Activated naive CD4-positive, alpha-beta T cell treated with anti-CD3 and anti-CD28 coated beads, Interleukin-2, amount 50 U/mL, for 16 hours (primary cell): Measurements from ENCODE around the gene HS2ST1.
"Not testable (repeated sequence)": the region's sequence is repeated elsewhere in the genome, so short reads cannot be mapped to it uniquely, and the experiment has no call there.

Experiments used
- DNase-seq: peaks from one replicate; pipeline ENCODE4 v3.0.0-alpha.2; 2020

Gene HS2ST1

DNA sequence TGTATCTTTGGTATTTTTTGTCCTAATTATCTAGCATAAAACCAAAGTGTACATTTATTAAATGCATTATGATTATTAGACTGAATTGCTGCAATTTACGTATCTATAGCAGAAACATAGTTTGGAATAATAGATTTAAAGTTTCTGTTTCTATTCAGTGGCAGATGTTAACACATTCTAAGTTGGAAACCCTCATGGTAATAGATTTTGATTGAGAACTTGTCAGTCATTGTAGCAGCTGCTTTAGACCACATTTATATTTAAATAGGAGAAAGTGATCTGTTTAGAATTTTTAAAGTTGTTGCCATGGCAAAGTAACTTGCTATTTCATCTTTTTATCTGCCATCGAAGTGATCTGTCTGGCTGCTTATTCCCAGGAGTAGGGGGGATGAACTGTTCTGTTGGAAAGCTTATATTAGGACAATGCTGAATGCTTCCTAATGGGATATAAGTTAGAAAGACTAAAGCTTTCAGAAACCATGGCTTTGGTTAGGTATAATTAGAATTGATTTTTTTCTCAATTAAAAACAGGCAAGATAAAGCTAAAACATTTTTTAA, 61.6 kb downstream of the HS2ST1 start:
- DNase-seq = no peak

DNA sequence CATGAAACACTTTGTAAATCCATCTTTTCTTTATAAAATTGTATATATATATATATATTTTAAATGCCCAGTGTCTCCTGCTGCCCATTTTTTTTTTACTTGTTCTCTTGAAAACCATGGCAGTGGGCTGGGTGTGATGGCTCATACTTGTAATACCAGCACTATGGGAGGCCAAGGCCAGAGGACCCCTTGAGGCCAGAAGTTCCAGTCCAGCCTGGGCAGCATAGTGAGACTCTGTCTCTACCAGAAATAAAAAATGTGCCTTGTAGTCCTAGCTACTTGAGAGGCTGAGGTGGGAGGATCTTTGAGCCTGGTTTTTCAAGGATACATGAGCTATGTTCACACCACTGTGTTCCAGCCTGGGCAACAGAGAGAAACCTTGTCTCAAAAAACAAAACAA, 62.2 kb downstream of the HS2ST1 start:
- no peak for DNase-seq

GRCh38 chr1:86981482-86982213, 67.2 kb downstream of the HS2ST1 start:
- DNase-seq = no peak

DNA sequence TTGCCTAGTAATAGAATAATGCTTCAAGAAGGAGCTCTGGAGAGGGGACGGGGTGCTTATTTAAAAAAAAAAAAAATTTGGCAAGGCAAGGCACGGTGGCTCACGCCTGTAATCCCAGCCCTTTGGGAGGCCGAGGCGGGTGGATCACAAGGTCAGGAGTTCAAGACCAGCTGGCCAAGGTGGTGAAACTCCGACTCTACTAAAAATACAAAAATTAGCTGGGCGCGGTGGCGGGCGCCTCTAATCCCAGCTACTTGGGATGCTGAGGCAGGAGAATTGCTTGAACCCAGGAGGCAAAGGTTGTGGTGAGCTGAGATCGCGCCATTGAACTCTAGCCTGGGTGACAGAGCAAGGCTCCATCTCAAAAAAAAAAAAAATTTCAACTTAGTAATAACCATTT, 69.2 kb downstream of the HS2ST1 start:
- DNase-seq = not testable (repeated sequence)

DNA sequence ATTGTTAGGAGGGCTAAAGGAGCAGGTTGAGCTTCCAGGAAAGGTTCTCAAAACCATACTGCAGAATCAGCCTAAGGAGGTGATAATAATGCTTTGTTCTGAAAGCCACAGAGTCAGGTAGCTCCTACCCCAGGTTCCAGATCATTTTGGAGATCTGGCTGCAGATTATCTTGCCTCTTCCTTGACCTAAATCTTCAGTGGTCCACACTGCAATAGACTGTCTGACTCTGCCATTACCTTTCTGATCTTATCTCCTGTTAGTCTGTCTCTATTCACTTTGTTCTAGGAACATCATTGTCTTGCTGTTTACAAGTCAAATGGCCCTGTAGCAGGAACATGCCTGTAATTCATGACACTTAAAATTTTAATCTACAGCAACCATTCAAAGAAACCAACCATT, 73.0 kb downstream of the HS2ST1 start:
- no peak for DNase-seq

GRCh38 chr1:86988835-86989234, 74.4 kb downstream of the HS2ST1 start:
- no peak for DNase-seq

DNA sequence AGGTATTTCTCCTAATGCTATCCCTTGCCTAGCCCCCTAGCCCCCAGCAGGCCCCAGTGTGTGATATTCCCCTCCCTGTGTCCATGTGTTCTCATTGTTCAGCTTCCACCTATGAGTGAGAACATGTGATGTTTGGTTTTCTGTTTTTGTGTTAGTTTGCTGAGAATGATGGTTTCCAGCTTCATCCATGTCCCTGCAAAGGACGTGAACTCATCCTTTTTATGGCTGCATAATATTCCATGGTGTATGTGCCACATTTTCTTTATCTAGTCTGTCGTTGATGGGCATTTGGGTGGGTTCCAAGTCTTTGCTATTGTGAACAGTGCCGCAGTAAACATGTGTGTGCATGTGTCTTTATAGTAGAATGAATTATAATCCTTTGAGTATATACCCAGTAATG, 75.3 kb downstream of the HS2ST1 start:
- DNase-seq = not testable (repeated sequence)

DNA sequence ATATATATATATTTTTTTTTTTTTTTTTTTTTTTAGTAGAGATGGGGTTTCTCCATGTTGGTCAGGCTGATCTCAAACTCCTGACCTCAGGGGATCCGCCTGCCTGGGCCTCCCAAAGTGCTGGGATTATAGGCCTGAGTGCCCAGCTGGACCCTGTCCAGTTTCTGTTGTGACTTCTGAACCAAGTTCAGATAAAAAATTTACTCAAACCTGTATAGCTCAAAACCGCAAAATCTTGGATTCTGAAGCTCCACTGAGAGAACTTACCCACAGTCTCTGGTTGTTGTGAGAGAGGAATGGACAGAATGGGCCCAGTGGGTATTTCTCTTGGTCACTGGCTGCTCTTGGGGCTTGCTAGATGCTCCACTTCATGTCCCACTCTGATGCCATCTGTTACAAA, 76.4 kb downstream of the HS2ST1 start:
- DNase-seq = no peak

GRCh38 chr1:86991549-86992186, 77.2 kb downstream of the HS2ST1 start:
- no peak for DNase-seq

GRCh38 chr1:86992861-86993260, 78.4 kb downstream of the HS2ST1 start:
- DNase-seq = no peak

GRCh38 chr1:86993269-86993985, 79.0 kb downstream of the HS2ST1 start:
- no peak for DNase-seq

- no peak for DNase-seq
These were observed 79.6 kb downstream of the HS2ST1 start for GRCh38 chr1:86994061-86994460.

GRCh38 chr1:86997538-86997937, 83.1 kb downstream of the HS2ST1 start:
- DNase-seq = no peak

GRCh38 chr1:86998280-86998679, 83.8 kb downstream of the HS2ST1 start:
- no peak for DNase-seq

DNA sequence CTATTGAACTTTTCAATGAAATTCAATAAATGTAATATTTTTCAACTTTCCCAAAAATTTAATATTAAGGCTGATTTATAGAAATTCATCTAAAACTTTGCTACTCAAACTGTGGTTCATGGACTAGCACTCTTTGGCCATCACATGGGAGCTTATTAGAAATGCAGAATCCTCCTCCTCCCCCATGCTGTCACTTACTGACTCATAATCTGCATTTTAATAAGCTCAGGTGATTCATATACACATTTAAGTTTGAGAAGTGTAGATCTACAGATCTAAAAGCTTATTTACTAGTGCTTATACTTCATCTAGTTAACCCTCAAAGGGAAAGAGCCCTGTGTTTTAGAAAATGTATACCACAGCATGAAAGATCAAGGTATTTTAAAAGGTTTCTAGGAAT, 84.3 kb downstream of the HS2ST1 start:
- no peak for DNase-seq

GRCh38 chr1:87000460-87000859, 86.0 kb downstream of the HS2ST1 start:
- DNase-seq = no peak

GRCh38 chr1:87004857-87005256, 90.4 kb downstream of the HS2ST1 start:
- no peak for DNase-seq

DNA sequence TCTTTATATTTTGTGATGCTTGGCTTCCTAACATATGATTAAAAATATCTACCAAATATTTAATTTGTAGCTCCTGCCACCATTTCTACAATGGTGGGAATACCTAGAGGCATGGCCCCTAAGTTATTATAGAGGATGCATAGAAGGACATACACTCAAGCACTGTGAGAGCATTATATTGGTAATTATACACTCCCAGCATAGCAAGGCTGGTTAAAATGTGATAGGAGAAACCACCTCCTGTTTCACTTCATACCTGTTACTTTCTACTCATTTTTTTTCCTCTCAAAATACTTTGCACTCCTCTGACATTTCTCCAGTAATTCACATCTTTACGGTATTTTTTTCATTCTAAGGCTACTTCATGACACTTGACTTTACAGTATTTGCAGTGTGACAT, 92.9 kb downstream of the HS2ST1 start:
- no peak for DNase-seq

GRCh38 chr1:87013385-87013784, 99.0 kb downstream of the HS2ST1 start:
- not testable (repeated sequence) for DNase-seq

- DNase-seq = no peak
These were observed 103.7 kb downstream of the HS2ST1 start for GRCh38 chr1:87017998-87018672.

GRCh38 chr1:87023326-87023725, 108.9 kb downstream of the HS2ST1 start:
- no peak for DNase-seq

DNA sequence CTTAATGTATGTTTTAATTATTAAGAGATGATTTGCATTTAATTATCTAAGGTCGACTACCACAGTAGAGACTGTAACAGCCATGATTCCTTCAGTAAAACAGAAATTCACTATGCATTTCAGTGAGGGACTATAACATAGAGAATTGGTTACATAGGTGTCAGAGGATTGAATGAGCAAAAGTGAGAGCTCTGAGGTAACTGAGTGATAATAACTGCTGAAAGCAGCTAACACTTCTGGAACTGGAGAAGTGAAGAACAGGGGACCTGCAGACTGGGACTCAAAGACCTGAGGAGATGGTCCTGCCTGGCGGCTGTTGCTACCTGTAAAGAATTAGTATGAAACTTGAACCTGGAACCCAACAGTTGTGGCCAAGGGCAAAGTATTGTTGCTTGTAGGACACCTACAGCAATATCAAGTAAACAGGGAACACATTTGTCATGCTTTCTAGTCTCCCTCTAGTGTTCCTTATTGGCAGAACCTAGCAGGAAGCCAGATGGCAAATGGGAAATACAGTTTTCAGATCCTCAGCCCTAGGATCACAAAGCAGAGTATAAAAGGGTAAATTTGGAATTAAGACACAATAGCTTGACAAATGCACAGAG, 110.6 kb downstream of the HS2ST1 start:
- no peak for DNase-seq

DNA sequence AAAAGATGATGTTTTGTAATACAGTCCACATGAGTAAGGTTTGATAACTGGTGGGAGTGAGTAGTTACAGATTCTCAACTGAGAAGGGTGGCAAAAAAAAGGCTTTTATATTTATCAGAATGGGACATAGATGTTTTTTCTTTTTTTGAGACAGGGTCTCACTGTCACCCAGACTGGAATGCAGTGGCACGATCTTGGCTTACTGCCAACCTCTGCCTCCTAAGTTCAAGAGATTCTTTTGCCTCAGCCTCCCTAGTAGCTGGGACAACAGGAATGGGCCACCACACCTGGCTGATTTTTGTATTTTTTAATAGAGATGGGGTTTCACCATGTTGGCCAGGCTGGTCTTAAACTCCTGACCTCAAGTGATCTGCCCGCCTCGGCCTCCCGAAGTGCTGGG, 113.1 kb downstream of the HS2ST1 start:
- DNase-seq = not testable (repeated sequence)
